ENCODE results near the gene WAC. TPM values are rescaled to one million over a fixed set of nuclear protein-coding genes. Genes with fewer than 3 reads are reported as not detected.
"Not testable (repeated sequence)": the region's sequence is repeated elsewhere in the genome, so short reads cannot be mapped to it uniquely, and the experiment has no call there.

The WAC gene
- total RNA-seq, 4 donors from 2014 or later: 165 to 189 (median 169) TPM

GRCh38 chr10:28604567-28605536 lies 71.9 kb downstream of the WAC start:
- WGBS, 2 donors: 68 to 72% methylated on average over 12 of the region's 12 CpGs
- TF ChIP-seq CTCF (IDR thresholded peaks at IDR 0.05): no peak
- TF ChIP-seq POLR2A (IDR thresholded peaks at IDR 0.05): no peak
- H3K4me1 ChIP-seq: peaks cover 9 to 13% of the 10 kb centered on the region in 2 donors
- no peak overlapping the region for H3K4me3 ChIP-seq (replicated peaks in 1 of 3)
- H3K36me3 ChIP-seq: peaks cover 0 to 8% of the 10 kb centered on the region in 2 donors
- no peak overlapping the region for H3K27ac ChIP-seq
- intact Hi-C loops (cut with DNase I): no loop called here
- no peaks in the 10 kb centered on the region for H3K9me3 ChIP-seq
- no peaks in the 10 kb centered on the region for H3K27me3 ChIP-seq
- DNase-seq: no peak

- Histone ChIP-seq H3K36me3 (peaks cover 15 to 21% of the 10 kb centered on the region in 2 donors), H3K4me3 (replicated peaks in 1 of 3) (no peak overlapping the region), H3K27ac (no peak overlapping the region), H3K4me1 (peaks cover 9 to 13% of the 10 kb centered on the region in 2 donors), H3K9me3 (no peaks in the 10 kb centered on the region), H3K27me3 (no peaks in the 10 kb centered on the region)
- intact Hi-C loops (cut with DNase I): no loop called here
- DNase-seq: no peak
- 90 to 91% methylated on average over 2 of the region's 2 CpGs for WGBS, 2 donors
- TF ChIP-seq CTCF (IDR thresholded peaks at IDR 0.05) (no peak), POLR2A (IDR thresholded peaks at IDR 0.05) (no peak)
Observed at GRCh38 chr10:28606568-28606967, 73.7 kb downstream of the WAC start.

GRCh38 chr10:28609636-28610035 lies 76.7 kb downstream of the WAC start:
- WGBS, 2 donors: 76 to 96% methylated on average over 3 of the region's 3 CpGs
- DNase-seq; H3K4me3 ChIP-seq (replicated peaks in 1 of 3); H3K4me1 ChIP-seq; intact Hi-C loops (cut with DNase I); H3K27ac ChIP-seq; H3K27me3 ChIP-seq; H3K9me3 ChIP-seq: not testable (repeated sequence)
- H3K36me3 ChIP-seq: peaks cover 40 to 44% of the 10 kb centered on the region in 2 donors

- no peak for TF ChIP-seq CTCF (IDR thresholded peaks at IDR 0.05)
- no peak for TF ChIP-seq POLR2A (IDR thresholded peaks at IDR 0.05)
- no peak overlapping the region for H3K27ac ChIP-seq
- intact Hi-C loops (cut with DNase I): no loop called here
- no peak overlapping the region for H3K4me3 ChIP-seq (replicated peaks in 1 of 3)
- no peaks in the 10 kb centered on the region for H3K4me1 ChIP-seq
- 96 to 97% methylated on average over 6 of the region's 6 CpGs for WGBS, 2 donors
- H3K36me3 ChIP-seq: peaks cover 59 to 72% of the 10 kb centered on the region in 2 donors
- no peaks in the 10 kb centered on the region for H3K9me3 ChIP-seq
- H3K27me3 ChIP-seq: no peaks in the 10 kb centered on the region
- DNase-seq: no peak
Observed at GRCh38 chr10:28612877-28613276, 80.0 kb downstream of the WAC start.

GRCh38 chr10:28616514-28616913 lies 83.6 kb downstream of the WAC start:
- 97 to 100% methylated on average over 2 of the region's 2 CpGs for WGBS, 2 donors
- intact Hi-C loops (cut with DNase I): no loop called here
- Histone ChIP-seq H3K9me3 (no peaks in the 10 kb centered on the region), H3K4me1 (no peaks in the 10 kb centered on the region), H3K27me3 (no peaks in the 10 kb centered on the region), H3K27ac (no peak overlapping the region), H3K4me3 (replicated peaks in 1 of 3) (no peak overlapping the region), H3K36me3 (peaks cover 65 to 74% of the 10 kb centered on the region in 2 donors)
- no peak for TF ChIP-seq CTCF (IDR thresholded peaks at IDR 0.05)
- TF ChIP-seq POLR2A (IDR thresholded peaks at IDR 0.05): no peak
- no peak for DNase-seq

All from thyroid gland (tissue), 4 donors.